HCT116 (cell line): ENCODE results near the gene TOMM40L. TPM values are rescaled to one million over a fixed set of nuclear protein-coding genes. Genes with fewer than 3 reads are reported as not detected.

ENCODE experiments used
- ATAC-seq: fragments of 200-7000 bp; cut with Tn5 transposase; 2 replicates; pipeline ENCODE4 v1.9.1; 2020; ENCODE audit warnings: mild to moderate bottlenecking, moderate library complexity
- BruUV-seq: library from RNA; stranded (reverse); fragments of 400-500 nt; replicated peaks from 2 replicates; lab custom pipeline; 2021; lab: Mats Ljungman, UMichigan
- CTCF ChIA-PET: fragments of 300-600 bp; sonication (Branson Sonifier 250); formaldehyde crosslinking; loops from one replicate; lab custom pipeline; 2021; ENCODE audit warnings: antibody characterized with exemption; lab: Charles Lee
- POLR2A ChIA-PET: fragments of 300-600, 350-600 bp; sonication (Branson Sonifier 250); formaldehyde crosslinking; loops from one replicate; lab custom pipeline; 2021; ENCODE audit warnings: antibody characterized with exemption; lab: Charles Lee
- RAD21 ChIA-PET, 2 experiments: fragments of 300-600 bp; sonication (Branson Sonifier 250); formaldehyde crosslinking; loops; one replicate each; lab custom pipeline; 2023; ENCODE audit warnings: low total read pairs in 2 of 2; ENCODE audit not compliant: uncharacterized antibody in 2 of 2, unreplicated experiment in 2 of 2, low non-redundant PET in 1 of 2; lab: Charles Lee
- DNase-seq: peaks from one replicate; pipeline ENCODE4 v3.0.0-alpha.2; 2010; ENCODE audit warnings: low read depth, low spot score
- H2AFZ ChIP-seq: fragments of 200-600 bp; shearing (Covaris generic), sonication (generic); 2 replicates; pipeline ENCODE4 v1.6.1; 2017; ENCODE audit warnings: low read depth, mixed run types, mixed read lengths, antibody characterized with exemption, low read length; ENCODE audit not compliant: poor library complexity, severe bottlenecking
- H3K27ac ChIP-seq: 2 replicates; pipeline ENCODE4 v1.5.1; 2012; ENCODE audit warnings: low read depth, low read length
- H3K27me3 ChIP-seq: fragments of 200-600 bp; sonication (generic); 2 replicates; pipeline ENCODE4 v1.6.1; 2016; ENCODE audit warnings: mixed run types, low read length, mixed read lengths; ENCODE audit not compliant: insufficient read depth
- H3K36me3 ChIP-seq, 2 experiments: fragments of 200-500 bp in 1 of 2; fragments of 200-600 bp in 1 of 2; sonication (Bioruptor generic) in 1 of 2; sonication (generic) in 1 of 2; 2 replicates each; pipeline versions ENCODE4 v1.5.1 to v1.6.1; 2014 to 2016; ENCODE audit warnings: low read length in 2 of 2, inconsistent platforms in 1 of 2, mixed read lengths in 1 of 2, mixed run types in 1 of 2; ENCODE audit not compliant: insufficient read depth in 2 of 2, control insufficient read depth in 1 of 2
- H3K4me1 ChIP-seq, 2 experiments: fragments of 200-600 bp in 1 of 2; sonication (generic) in 1 of 2; 2 replicates each; pipeline versions ENCODE4 v1.5.1 to v1.6.1; 2012 to 2017; ENCODE audit warnings: low read length in 2 of 2, inconsistent platforms in 1 of 2, mild to moderate bottlenecking in 1 of 2, mixed read lengths in 1 of 2, mixed run types in 1 of 2, moderate library complexity in 1 of 2; ENCODE audit not compliant: insufficient read depth in 2 of 2, control insufficient read depth in 1 of 2
- H3K4me2 ChIP-seq: fragments of 200-600 bp; sonication (generic); 2 replicates; pipeline ENCODE4 v1.6.1; 2017; ENCODE audit warnings: mixed run types, low read length, mixed read lengths
- H3K4me3 ChIP-seq, 2 experiments: fragments of 200-600 bp in 1 of 2; sonication (generic) in 1 of 2; replicated peaks in 1 of 2; 2 replicates each; pipeline ENCODE4 v1.5.1; 2011 to 2016; ENCODE audit warnings: low read length in 2 of 2, control low read depth in 1 of 2, low read depth in 1 of 2, mild to moderate bottlenecking in 1 of 2, mixed read lengths in 1 of 2, mixed run types in 1 of 2
- H3K79me2 ChIP-seq: fragments of 200-600 bp; sonication (generic); 2 replicates; pipeline ENCODE4 v1.6.1; 2017; ENCODE audit warnings: mild to moderate bottlenecking, mixed run types, low read length, moderate library complexity, mixed read lengths; ENCODE audit not compliant: insufficient read depth
- H3K9ac ChIP-seq: fragments of 200-600 bp; sonication (generic); 2 replicates; pipeline ENCODE4 v1.6.1; 2016; ENCODE audit warnings: low read length, mixed read lengths
- H3K9me2 ChIP-seq: fragments of 200-600 bp; sonication (generic), shearing (Covaris generic); 2 replicates; pipeline ENCODE4 v1.6.1; 2017; ENCODE audit warnings: mixed run types, mild to moderate bottlenecking, moderate library complexity; ENCODE audit not compliant: insufficient read depth
- H3K9me3 ChIP-seq, 2 experiments: fragments of 200-500 bp in 1 of 2; fragments of 200-600 bp in 1 of 2; sonication (Bioruptor generic) in 1 of 2; sonication (generic) in 1 of 2; 2 replicates each; pipeline ENCODE4 v1.6.1; 2014 to 2017; ENCODE audit warnings: low read length in 2 of 2, mixed read lengths in 2 of 2, inconsistent platforms in 1 of 2, low read depth in 1 of 2, mild to moderate bottlenecking in 1 of 2, mixed run types in 1 of 2, moderate library complexity in 1 of 2; ENCODE audit not compliant: control insufficient read depth in 1 of 2, insufficient read depth in 1 of 2
- H4K20me1 ChIP-seq: fragments of 200-600 bp; sonication (generic), shearing (Covaris generic); 2 replicates; pipeline ENCODE4 v1.6.1; 2017; ENCODE audit warnings: mixed run types, mild to moderate bottlenecking, moderate library complexity; ENCODE audit not compliant: insufficient read depth
- CBX3 ChIP-seq: IDR thresholded peaks from 2 replicates; pipeline ENCODE4 v1.6.1; 2012; ENCODE audit warnings: low read depth
- CEBPB ChIP-seq: IDR thresholded peaks from 2 replicates; pipeline ENCODE4 v1.6.1; 2012; ENCODE audit warnings: low read depth
- EGR1 ChIP-seq: IDR thresholded peaks from 2 replicates; pipeline ENCODE4 v1.6.1; 2012; ENCODE audit warnings: low read depth
- EZH2 ChIP-seq: fragments of 200-600 bp; sonication (generic); IDR thresholded peaks from 2 replicates; pipeline ENCODE4 v1.6.1; 2017; ENCODE audit warnings: antibody characterized with exemption, mixed run types
- EZH2phosphoT487 ChIP-seq: fragments of 200-600 bp; IDR thresholded peaks from 2 replicates; pipeline ENCODE4 v1.6.1; 2018; ENCODE audit warnings: antibody characterized with exemption, borderline replicate concordance
- FOSL1 ChIP-seq: IDR thresholded peaks from 2 replicates; pipeline ENCODE4 v1.6.1; 2012; ENCODE audit warnings: low read depth
- JUND ChIP-seq: IDR thresholded peaks from 2 replicates; pipeline ENCODE4 v1.6.1; 2012
- POLR2A ChIP-seq: IDR thresholded peaks from 2 replicates; pipeline ENCODE4 v1.7.0; 2011; ENCODE audit warnings: borderline replicate concordance; ENCODE audit not compliant: insufficient read depth, insufficient read length; ENCODE audit errors: extremely low read depth
- POLR2AphosphoS5 ChIP-seq: IDR thresholded peaks from 2 replicates; pipeline ENCODE4 v1.6.1; 2011; ENCODE audit warnings: mild to moderate bottlenecking, low read depth, low read length, moderate library complexity
- SP1 ChIP-seq: IDR thresholded peaks from 2 replicates; pipeline ENCODE4 v1.6.1; 2012; ENCODE audit warnings: low read depth
- YY1 ChIP-seq: IDR thresholded peaks from 2 replicates; pipeline ENCODE4 v1.6.1; 2011; ENCODE audit warnings: low read length, low read depth, moderate library complexity, mild to moderate bottlenecking; ENCODE audit not compliant: insufficient replicate concordance; ENCODE audit errors: extremely low read depth
- ZFX ChIP-seq: fragments of 450-650 bp; IDR thresholded peaks from 2 replicates; pipeline ENCODE4 v1.6.1; 2017
- ZNF274 ChIP-seq: fragments of 200-500 bp; sonication (Bioruptor generic); IDR thresholded peaks from 2 replicates; pipeline ENCODE4 v1.6.1; 2014; ENCODE audit warnings: mild to moderate bottlenecking, low read depth, low read length, inconsistent platforms
- intact Hi-C: fragments of 100-400 bp; cut with micrococcal nuclease; formaldehyde crosslinking; loops from 2 replicates; pipeline ENCODE4 v1.10.0; 2022
- total RNA-seq: library from RNA; stranded (reverse); gene quantifications from one replicate; pipeline ENCODE4 v1.2.1, GENCODE V29; 2021; ENCODE audit not compliant: unreplicated experiment
- TF ChIP-seq, protein P1 (sequence below), 3 experiments: fragments of 200-600 bp in 1 of 3; sonication (generic) in 1 of 3; IDR thresholded peaks in 2 of 3; conservative IDR thresholded peaks in 1 of 3; 2 replicates each; pipeline ENCODE4 v1.5.1; 2012 to 2017; ENCODE audit warnings: low read depth in 2 of 3, low read length in 2 of 3, antibody characterized with exemption in 1 of 3, borderline replicate concordance in 1 of 3, control low read depth in 1 of 3, mild to moderate bottlenecking in 1 of 3, mixed read lengths in 1 of 3, mixed run types in 1 of 3, moderate library complexity in 1 of 3; ENCODE audit not compliant: insufficient read depth in 1 of 3
- TF ChIP-seq, protein P2 (sequence below): IDR thresholded peaks from 2 replicates; pipeline ENCODE4 v1.6.1; 2012
- TF ChIP-seq, protein P3 (sequence below): IDR thresholded peaks from 2 replicates; pipeline ENCODE4 v1.6.1; 2012; ENCODE audit warnings: low read depth

Gene TOMM40L
- total RNA-seq, 1 experiment from 2014 or later = 9.8 TPM

DNA sequence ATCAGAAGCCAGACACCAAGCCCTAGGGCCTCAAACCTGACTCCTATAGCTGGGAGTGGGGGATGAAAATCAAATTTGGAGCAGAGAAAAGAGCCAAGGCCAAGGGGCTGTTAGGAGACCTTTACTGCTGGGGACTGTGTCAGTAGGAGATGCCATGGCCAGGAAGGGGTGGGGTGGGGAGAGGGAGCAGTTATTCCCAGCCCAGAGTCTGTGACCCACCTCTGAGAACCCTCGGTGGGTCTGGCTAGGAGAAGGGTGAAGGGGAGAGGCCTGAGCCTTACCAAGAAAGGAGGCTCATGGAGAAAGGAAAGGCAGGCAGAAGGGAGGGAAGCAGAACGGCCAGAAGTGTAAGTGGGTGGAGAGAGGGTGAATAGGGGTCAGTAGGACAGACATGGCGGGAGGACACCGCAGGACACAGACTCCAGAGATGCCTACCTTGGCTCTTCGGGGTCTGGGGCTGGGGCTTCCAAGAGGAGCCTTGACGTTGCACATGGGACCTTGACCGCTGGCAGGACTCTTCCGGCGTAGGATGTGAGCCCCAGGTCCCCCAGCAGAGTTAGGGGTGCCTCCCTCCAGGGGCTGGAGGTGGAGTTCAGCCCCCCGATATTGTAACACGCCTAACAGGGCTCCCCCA, 28.2 kb upstream of the TOMM40L start:
- POLR2A ChIA-PET = no interaction called here
- no peak overlapping the region for H3K9ac ChIP-seq
- DNase-seq = no peak
- no peak for TF ChIP-seq YY1
- TF ChIP-seq ZNF274 = no peak
- no peak for TF ChIP-seq EZH2
- TF ChIP-seq, protein P1, sequence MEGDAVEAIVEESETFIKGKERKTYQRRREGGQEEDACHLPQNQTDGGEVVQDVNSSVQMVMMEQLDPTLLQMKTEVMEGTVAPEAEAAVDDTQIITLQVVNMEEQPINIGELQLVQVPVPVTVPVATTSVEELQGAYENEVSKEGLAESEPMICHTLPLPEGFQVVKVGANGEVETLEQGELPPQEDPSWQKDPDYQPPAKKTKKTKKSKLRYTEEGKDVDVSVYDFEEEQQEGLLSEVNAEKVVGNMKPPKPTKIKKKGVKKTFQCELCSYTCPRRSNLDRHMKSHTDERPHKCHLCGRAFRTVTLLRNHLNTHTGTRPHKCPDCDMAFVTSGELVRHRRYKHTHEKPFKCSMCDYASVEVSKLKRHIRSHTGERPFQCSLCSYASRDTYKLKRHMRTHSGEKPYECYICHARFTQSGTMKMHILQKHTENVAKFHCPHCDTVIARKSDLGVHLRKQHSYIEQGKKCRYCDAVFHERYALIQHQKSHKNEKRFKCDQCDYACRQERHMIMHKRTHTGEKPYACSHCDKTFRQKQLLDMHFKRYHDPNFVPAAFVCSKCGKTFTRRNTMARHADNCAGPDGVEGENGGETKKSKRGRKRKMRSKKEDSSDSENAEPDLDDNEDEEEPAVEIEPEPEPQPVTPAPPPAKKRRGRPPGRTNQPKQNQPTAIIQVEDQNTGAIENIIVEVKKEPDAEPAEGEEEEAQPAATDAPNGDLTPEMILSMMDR (IDR thresholded peaks at IDR 0.05 in 2 of 3, conservative IDR thresholded peaks at IDR 0.05 in 1 of 3; ENCODE audit: borderline replicate concordance in 1 of 3, insufficient read depth in 1 of 3, low read depth in 2 of 3, low read length in 2 of 3) = no peak
- no peak for TF ChIP-seq EGR1
- TF ChIP-seq POLR2AphosphoS5 = no peak
- no peak for TF ChIP-seq POLR2A
- no peak for TF ChIP-seq CEBPB
- no peak for TF ChIP-seq SP1
- no peak for TF ChIP-seq JUND
- no peak for TF ChIP-seq CBX3
- TF ChIP-seq ZFX = no peak
- TF ChIP-seq FOSL1 = no peak
- TF ChIP-seq, protein P2, sequence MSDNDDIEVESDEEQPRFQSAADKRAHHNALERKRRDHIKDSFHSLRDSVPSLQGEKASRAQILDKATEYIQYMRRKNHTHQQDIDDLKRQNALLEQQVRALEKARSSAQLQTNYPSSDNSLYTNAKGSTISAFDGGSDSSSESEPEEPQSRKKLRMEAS = no peak
- TF ChIP-seq, protein P3, sequence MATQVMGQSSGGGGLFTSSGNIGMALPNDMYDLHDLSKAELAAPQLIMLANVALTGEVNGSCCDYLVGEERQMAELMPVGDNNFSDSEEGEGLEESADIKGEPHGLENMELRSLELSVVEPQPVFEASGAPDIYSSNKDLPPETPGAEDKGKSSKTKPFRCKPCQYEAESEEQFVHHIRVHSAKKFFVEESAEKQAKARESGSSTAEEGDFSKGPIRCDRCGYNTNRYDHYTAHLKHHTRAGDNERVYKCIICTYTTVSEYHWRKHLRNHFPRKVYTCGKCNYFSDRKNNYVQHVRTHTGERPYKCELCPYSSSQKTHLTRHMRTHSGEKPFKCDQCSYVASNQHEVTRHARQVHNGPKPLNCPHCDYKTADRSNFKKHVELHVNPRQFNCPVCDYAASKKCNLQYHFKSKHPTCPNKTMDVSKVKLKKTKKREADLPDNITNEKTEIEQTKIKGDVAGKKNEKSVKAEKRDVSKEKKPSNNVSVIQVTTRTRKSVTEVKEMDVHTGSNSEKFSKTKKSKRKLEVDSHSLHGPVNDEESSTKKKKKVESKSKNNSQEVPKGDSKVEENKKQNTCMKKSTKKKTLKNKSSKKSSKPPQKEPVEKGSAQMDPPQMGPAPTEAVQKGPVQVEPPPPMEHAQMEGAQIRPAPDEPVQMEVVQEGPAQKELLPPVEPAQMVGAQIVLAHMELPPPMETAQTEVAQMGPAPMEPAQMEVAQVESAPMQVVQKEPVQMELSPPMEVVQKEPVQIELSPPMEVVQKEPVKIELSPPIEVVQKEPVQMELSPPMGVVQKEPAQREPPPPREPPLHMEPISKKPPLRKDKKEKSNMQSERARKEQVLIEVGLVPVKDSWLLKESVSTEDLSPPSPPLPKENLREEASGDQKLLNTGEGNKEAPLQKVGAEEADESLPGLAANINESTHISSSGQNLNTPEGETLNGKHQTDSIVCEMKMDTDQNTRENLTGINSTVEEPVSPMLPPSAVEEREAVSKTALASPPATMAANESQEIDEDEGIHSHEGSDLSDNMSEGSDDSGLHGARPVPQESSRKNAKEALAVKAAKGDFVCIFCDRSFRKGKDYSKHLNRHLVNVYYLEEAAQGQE = no peak
- no peak for TF ChIP-seq EZH2phosphoT487
- H3K4me3 ChIP-seq = no peak overlapping the region
- no peaks in the 10 kb centered on the region for H3K9me3 ChIP-seq
- no peaks in the 10 kb centered on the region for H3K36me3 ChIP-seq
- H3K27me3 ChIP-seq = no peaks in the 10 kb centered on the region
- BruUV-seq = no TSS peak
- H3K4me2 ChIP-seq = no peak overlapping the region
- intact Hi-C loops = no loop called here
- H3K9me2 ChIP-seq = no peaks in the 10 kb centered on the region
- H3K27ac ChIP-seq = no peak overlapping the region
- no peak for ATAC-seq
- H3K4me1 ChIP-seq = peaks cover 4 to 29% of the 10 kb centered on the region in 2 experiments; a peak in 3 of 4 replicates
- no peak overlapping the region for H2AFZ ChIP-seq
- RAD21 ChIA-PET = no interaction called here
- CTCF ChIA-PET = no interaction called here
- H4K20me1 ChIP-seq = no peaks in the 10 kb centered on the region
- H3K79me2 ChIP-seq = peaks cover 4% of the 10 kb centered on the region
